ENCODE results near the gene NCOA7.
"Not testable (repeated sequence)": the region's sequence is repeated elsewhere in the genome, so short reads cannot be mapped to it uniquely, and the experiment has no call there.

Gene NCOA7

DNA sequence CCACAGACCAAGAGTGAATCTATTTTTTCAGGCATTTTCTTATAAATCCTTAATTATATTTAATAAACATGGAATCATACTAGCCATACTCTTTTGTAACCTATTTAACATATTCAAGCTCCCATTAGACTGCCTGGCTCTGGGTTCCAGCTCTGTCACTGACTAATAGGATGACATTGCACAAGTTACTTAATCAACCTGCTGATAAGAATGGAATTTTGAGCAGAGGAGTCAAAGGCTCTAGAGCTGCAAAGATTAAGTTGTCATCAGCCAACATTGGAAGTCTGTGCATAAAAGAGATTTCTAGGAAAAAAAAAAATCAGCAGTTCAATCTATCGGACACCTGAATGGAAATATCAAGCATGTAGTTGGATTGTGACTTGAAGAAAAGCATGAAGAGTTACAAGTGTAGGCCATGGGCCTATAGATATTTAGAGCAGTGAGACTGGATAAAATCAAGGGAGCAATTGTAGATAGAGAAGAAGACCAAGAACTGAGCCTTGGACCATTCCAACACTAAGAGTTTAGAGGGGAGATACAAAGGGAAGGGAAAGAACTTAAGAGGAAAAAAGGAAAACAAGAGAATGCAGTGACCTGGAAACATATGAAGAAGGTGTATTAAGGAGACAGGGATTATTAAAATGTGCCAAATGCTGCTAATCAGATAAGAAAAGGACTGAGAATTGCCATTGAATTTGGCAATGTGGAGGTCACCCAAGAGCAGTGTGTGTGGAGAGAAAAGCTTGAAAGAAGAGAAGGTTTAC is 154.8 kb downstream of the NCOA7 start:
- DNase-seq (ENCODE audit: low spot score) = no peak

- DNase-seq (ENCODE audit: low spot score) = no peak
Observed at GRCh38 chr6:125947615-125948014, 156.9 kb downstream of the NCOA7 start.

- no peak for DNase-seq (ENCODE audit: low spot score)
Observed at GRCh38 chr6:125948455-125948854, 157.7 kb downstream of the NCOA7 start.

- no peak for DNase-seq (ENCODE audit: low spot score)
Observed at GRCh38 chr6:125949069-125949468, 158.3 kb downstream of the NCOA7 start.

DNA sequence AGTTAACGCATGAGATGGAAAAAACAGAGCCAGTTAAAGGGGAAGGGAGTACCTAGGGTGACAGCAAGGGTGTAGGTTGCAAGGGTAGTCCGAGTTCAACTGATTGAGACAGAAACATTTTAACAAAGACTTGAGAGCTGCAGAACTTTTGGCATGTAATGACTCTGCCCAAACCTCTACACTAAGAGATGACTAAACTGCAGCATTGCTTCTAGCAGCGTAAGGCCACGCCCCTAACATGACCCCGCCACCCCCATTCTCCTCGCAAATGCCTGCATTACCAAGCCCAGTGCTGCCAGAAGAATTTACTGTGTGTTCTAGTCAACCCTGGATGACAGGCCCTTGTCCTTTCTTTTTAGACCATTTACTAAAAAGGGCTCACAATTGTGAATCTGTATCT is 159.5 kb downstream of the NCOA7 start:
- DNase-seq (ENCODE audit: low spot score) = no peak

DNA sequence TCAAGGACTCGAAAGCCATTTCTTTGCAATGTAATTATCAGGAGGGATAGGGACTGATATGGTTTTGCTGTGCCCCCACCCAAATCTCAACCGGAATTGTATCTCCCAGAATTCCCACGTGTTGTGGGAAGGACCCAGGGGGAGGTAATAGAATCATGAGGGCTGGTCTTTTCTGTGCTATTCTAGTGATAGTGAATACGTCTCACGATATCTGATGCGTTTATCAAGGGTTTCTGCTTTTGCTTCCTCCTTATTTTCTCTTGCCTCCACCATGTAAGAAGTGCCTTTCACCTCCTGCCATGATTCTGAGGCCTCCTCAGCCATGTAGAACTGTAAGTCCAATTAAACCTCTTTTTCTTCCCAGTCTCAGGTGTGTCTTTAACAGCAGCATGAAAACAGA is 160.0 kb downstream of the NCOA7 start:
- DNase-seq (ENCODE audit: low spot score) = not testable (repeated sequence)

DNA sequence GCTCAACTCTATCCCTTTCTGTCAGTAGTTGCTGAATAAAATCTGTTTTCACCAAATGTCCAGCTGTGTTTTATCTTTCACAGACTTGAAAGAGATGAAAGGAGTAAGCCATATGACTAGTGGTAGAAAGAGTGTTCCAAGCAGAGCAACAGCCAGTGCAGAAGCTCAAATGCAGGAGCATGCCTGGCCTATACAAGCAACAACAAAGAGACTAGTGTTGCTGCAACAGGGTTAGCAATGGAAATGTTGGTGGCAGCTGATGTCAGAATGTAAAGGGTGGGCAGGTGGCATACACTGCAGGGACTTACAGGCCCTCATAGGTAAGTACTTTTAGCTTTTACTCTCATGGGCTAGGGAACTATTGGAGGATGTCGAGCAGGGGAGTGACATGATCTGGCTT is 160.6 kb downstream of the NCOA7 start:
- DNase-seq (ENCODE audit: low spot score) = no peak

DNA sequence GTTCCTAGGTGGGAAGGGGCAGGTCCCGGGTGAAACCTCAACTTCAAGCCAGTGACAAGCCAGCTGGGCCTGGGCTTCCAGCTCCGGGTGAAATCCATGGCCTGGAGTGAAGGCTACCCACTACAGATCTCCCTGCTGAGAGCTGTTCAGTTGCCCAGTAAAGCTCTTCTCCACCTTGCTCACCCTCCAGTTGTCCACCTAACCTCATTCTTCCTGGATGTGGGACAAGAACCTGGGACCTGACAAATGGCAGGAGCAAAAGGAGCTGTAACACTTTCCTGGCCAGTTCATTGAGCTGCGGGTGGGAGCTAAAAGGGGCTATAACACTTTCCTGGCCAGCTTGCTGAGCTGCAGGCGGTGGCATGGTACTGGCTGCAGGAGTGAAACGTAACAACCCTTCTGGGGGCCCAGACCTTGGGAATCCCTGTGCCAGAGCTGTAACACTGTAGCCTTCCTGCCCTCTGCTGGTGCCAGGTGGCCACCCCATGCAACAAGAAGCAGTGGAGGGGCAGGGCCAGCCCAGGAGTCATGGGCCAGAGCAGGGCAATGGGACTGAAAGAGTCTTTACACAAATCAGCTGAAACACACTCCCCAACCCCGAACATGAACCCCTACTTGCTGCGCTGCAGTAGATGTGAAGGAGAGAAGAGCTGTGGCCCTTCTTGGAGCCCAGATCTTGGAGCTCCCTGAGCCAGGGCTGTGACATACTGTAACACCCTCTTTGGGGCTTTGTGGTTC is 162.2 kb downstream of the NCOA7 start:
- no peak for DNase-seq (ENCODE audit: low spot score)

- DNase-seq (ENCODE audit: low spot score) = no peak
Observed at GRCh38 chr6:125953502-125953875, 162.7 kb downstream of the NCOA7 start.

- DNase-seq (ENCODE audit: low spot score) = no peak
Observed at GRCh38 chr6:125954735-125955339, 164.1 kb downstream of the NCOA7 start.

DNA sequence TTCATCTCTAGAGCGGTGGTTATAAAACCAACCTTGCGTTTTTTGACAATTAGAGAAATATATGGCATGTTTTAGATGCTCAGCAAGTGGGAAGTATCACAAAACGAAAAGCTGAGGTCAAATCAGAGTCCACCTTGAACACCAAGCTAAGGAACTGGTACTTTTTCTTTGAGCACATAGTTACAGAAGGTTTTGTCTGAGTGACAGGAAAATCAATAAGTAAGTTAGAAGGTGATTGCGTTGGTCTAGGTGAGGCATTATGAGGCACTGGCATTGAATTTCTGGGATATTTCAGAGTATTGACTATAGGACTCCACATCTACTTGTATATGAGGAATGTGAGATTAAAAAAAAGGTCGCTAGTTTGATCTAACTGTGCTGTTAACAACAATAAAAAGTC is 165.2 kb downstream of the NCOA7 start:
- no peak for DNase-seq (ENCODE audit: low spot score)

GRCh38 chr6:125956506-125957390 is 166.0 kb downstream of the NCOA7 start, which contains the start of gene HINT3:
HINT3 (plus strand) TSS chr6:125956770; CDS start chr6:125956978, 208 bp downstream.
- peak; percentile 97 for DNase-seq (ENCODE audit: low spot score)

- no peak for DNase-seq (ENCODE audit: low spot score)
Observed at GRCh38 chr6:125957391-125957693, 166.6 kb downstream of the NCOA7 start.

DNA sequence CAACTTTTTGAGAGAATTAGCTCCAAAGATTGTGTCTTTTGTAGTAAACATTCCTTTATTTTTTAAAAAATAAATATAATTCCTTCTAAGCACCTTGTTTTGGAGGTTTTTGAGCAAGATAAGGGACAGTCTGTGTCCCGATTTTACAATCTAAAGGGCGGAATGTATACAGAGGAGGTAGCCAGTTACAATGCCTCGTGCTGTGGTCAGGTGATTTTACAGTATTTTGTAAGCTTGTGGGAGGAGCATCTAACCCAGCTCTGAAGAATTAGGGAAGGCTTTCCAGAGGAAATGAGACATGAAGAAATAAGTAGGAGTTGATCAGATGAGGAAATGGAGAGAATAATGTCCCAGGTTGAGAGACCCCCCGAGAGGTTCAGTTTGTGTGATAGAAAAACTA is 167.1 kb downstream of the NCOA7 start:
- no peak for DNase-seq (ENCODE audit: low spot score)

GRCh38 chr6:125959041-125959440 is 168.3 kb downstream of the NCOA7 start:
- DNase-seq (ENCODE audit: low spot score) = no peak

DNA sequence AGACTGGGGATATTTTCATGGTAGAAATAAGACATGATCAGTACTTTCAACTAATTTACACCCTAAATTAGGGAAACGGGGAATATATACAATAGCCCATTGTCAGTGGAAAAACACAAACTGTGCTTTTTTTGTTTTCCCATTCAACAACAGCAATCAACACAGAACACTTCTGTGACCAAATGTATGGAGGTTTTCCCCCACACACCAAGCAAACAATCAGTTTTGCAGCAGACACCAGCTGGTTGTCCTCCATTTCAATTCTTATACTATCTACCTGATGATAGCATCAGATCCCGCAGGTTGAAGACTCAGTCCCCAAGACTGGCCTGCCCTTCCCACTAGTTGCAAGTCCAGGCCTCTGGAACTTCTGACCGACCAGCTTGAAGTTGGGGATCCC is 170.4 kb downstream of the NCOA7 start:
- DNase-seq (ENCODE audit: low spot score) = no peak

- no peak for DNase-seq (ENCODE audit: low spot score)
Observed at GRCh38 chr6:125962900-125963497, 172.2 kb downstream of the NCOA7 start.

DNA sequence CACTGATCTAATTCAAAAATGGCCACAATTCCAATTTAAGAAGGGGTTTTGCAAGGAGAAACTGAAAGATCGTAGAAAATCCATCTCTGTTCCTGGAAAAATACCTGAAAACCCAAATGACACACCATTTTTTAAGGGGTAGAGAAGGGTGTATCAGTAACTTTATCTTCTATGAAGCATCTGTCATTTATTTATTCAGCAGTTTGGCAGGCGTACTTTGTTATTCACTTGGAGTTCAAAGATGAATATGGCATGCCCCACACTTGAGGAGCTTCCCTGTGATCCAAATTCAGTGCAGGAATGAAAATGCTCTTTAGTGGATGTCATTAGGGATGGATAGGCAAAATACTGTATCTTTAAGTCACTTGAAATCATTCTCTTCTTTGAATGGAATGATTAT is 173.1 kb downstream of the NCOA7 start:
- DNase-seq (ENCODE audit: low spot score) = no peak

DNA sequence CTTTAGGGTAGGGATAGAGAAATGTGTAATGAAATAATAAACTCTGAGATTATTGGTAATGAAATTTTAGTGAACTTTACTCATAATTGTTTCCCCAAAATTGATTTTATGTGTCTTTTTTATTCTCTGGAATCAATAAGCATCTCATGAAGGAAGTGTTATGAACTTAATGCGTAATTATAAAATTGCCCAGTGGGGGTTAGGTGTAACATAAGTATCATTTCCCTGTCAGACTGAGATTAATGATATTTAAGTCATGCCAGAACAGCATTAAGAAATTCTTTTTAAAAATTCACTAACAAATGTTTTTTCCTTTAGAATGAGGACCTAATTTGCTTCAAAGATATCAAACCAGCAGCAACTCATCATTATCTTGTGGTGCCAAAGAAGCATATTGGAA is 175.8 kb downstream of the NCOA7 start:
- no peak for DNase-seq (ENCODE audit: low spot score)

DNA sequence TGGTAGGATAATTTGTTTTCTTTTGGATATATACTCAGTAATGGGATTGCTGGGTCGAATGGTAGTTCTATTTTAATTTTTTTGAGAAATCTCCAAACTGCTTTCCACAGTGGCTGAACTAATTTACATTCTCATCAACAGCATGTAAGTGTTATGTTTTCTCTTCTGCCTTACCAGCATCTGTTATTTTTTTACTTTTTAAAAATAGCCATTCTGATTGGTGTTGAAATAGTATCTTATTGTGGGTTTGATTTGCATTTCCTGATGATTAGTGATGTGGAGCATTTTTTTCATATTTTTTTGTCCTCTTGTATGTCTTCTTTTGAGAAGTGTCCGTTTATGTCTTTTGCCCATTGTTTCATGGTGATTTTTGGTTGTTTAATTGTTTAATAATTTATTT is 177.7 kb downstream of the NCOA7 start:
- DNase-seq (ENCODE audit: low spot score) = no peak

DNA sequence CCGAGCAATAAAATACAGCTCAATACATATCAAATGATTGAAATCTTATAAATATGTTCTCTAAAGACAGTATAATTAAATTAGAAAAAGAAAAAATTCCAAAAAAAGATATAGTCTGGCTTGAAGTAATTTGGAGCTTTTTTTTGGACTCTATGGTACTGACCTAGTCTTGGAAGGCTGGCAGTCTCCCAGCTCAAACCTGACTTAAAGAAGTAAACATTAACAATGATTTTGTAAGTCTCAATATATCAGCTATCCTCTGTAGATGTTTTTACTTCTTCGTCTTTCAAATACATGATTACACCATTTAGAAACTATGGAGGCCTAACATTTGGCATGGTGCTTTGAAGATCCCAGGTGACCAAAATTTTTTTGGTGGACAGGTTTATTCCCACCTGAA is 180.0 kb downstream of the NCOA7 start:
- DNase-seq (ENCODE audit: low spot score) = no peak

DNA sequence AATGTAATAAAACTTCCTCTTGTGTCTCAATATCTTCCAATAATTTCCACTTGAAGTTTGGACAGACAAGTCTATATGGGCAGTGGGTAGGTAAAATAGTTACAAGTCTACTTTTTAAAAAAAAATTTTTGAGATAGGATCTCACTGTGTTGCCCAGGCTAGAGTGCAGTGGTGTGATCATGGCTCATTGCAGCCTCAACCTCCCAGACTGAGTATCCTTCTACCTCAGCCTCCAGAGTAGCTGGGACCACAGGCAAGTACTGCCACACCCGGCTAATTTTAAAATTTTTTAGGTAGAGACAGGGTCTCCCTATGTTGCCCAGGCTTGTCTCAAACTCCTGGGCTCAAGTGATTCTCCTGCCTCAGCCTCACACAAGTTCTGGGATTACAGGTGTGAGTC is 181.7 kb downstream of the NCOA7 start:
- not testable (repeated sequence) for DNase-seq (ENCODE audit: low spot score)
